CD14-positive monocyte (primary cell): ENCODE measurements around the gene TRIM9. TPM values are rescaled to one million over a fixed set of nuclear protein-coding genes. Genes with fewer than 3 reads are reported as not detected.

Experiments used
- DNase-seq, 3 donors: peaks; one replicate each; pipeline ENCODE4 v3.0.0-alpha.2; 2011 to 2022
- H2AFZ ChIP-seq: 2 replicates; pipeline ENCODE4 v1.6.0; 2012; ENCODE audit warnings: mild to moderate bottlenecking, low read depth, low read length, inconsistent platforms; ENCODE audit not compliant: insufficient read depth, poor library complexity, severe bottlenecking
- H3K27ac ChIP-seq, 2 donors: 1 replicate in 1 of 2; 2 replicates in 1 of 2; pipeline ENCODE4 v1.5.1; 2012 to 2013; ENCODE audit warnings: low read length in 2 of 2, control low read depth in 1 of 2, inconsistent platforms in 1 of 2, low read depth in 1 of 2, mild to moderate bottlenecking in 1 of 2
- H3K27me3 ChIP-seq, 2 donors: one replicate each; pipeline versions ENCODE4 v1.6.0 to v1.6.1; 2011 to 2013; ENCODE audit warnings: low read length in 2 of 2; ENCODE audit not compliant: control insufficient read depth in 2 of 2, insufficient read depth in 2 of 2
- H3K36me3 ChIP-seq, 2 donors: replicated peaks in 1 of 2; 1 replicate in 1 of 2; 2 replicates in 1 of 2; pipeline versions ENCODE4 v1.5.1 to v1.6.1; 2012 to 2013; ENCODE audit warnings: low read length in 2 of 2, control low read depth in 1 of 2, inconsistent platforms in 1 of 2, mild to moderate bottlenecking in 1 of 2; ENCODE audit not compliant: insufficient read depth in 2 of 2, control insufficient read depth in 1 of 2
- H3K4me1 ChIP-seq, 2 donors: 1 replicate in 1 of 2; 2 replicates in 1 of 2; pipeline versions ENCODE4 v1.5.1 to v1.6.1; 2012 to 2013; ENCODE audit warnings: low read length in 2 of 2, control low read depth in 1 of 2, inconsistent platforms in 1 of 2, mild to moderate bottlenecking in 1 of 2, moderate library complexity in 1 of 2; ENCODE audit not compliant: insufficient read depth in 2 of 2, control insufficient read depth in 1 of 2
- H3K4me2 ChIP-seq: replicated peaks from 2 replicates; pipeline ENCODE3; 2012; ENCODE audit warnings: low read length, moderate library complexity, mild to moderate bottlenecking; ENCODE audit not compliant: poor library complexity, severe bottlenecking; ENCODE audit errors: extremely low read depth
- H3K4me3 ChIP-seq, 3 experiments: fragments of 200-600 bp in 1 of 3; sonication (generic) in 1 of 3; replicated peaks in 1 of 3; 1 replicate in 2 of 3; 2 replicates in 1 of 3; pipeline ENCODE4 v1.5.1; 2011 to 2013; ENCODE audit warnings: low read length in 3 of 3, mild to moderate bottlenecking in 3 of 3, control low read depth in 2 of 3, low read depth in 2 of 3, inconsistent platforms in 1 of 3, moderate library complexity in 1 of 3
- H3K79me2 ChIP-seq: 2 replicates; pipeline ENCODE4 v1.6.0; 2012; ENCODE audit warnings: mild to moderate bottlenecking, control low read depth, inconsistent platforms, low read length, moderate library complexity; ENCODE audit not compliant: insufficient read depth
- H3K9ac ChIP-seq: 2 replicates; pipeline ENCODE4 v1.6.0; 2017; ENCODE audit warnings: low read length, mild to moderate bottlenecking; ENCODE audit not compliant: insufficient read depth, poor library complexity, severe bottlenecking
- H3K9me3 ChIP-seq, 2 donors: replicated peaks in 1 of 2; 1 replicate in 1 of 2; 2 replicates in 1 of 2; pipeline versions ENCODE4 v1.5.1 to v1.6.1; 2012 to 2013; ENCODE audit warnings: low read length in 2 of 2, control low read depth in 1 of 2; ENCODE audit not compliant: control insufficient read depth in 1 of 2, insufficient read depth in 1 of 2
- H4K20me1 ChIP-seq: 2 replicates; pipeline ENCODE4 v1.6.0; 2012; ENCODE audit warnings: mild to moderate bottlenecking, low read length, control low read depth, moderate library complexity; ENCODE audit not compliant: insufficient read depth
- H3K27ac Mint-ChIP-seq, 7 donors: one replicate each; pipeline ENCODE4 v1.8.0; 2020; ENCODE audit warnings: mild to moderate bottlenecking in 7 of 7, mixed read lengths in 7 of 7, moderate library complexity in 6 of 7, inconsistent platforms in 2 of 7
- H3K27me3 Mint-ChIP-seq, 3 donors: one replicate each; pipeline ENCODE4 v1.8.0; 2021 to 2022; ENCODE audit warnings: low read depth in 3 of 3, mild to moderate bottlenecking in 3 of 3, mixed read lengths in 3 of 3, moderate library complexity in 3 of 3, inconsistent platforms in 1 of 3
- H3K36me3 Mint-ChIP-seq, 2 donors: one replicate each; pipeline ENCODE4 v1.8.0; 2020; ENCODE audit warnings: mixed read lengths in 2 of 2, inconsistent platforms in 1 of 2, mild to moderate bottlenecking in 1 of 2
- H3K4me1 Mint-ChIP-seq: one replicate; pipeline ENCODE4 v1.8.0; 2020; ENCODE audit warnings: mild to moderate bottlenecking, mixed read lengths
- H3K4me3 Mint-ChIP-seq, 2 donors: one replicate each; pipeline ENCODE4 v1.8.0; 2020; ENCODE audit warnings: mild to moderate bottlenecking in 2 of 2, mixed read lengths in 2 of 2, moderate library complexity in 1 of 2
- H3K9me3 Mint-ChIP-seq, 7 donors: one replicate each; pipeline ENCODE4 v1.8.0; 2020 to 2022; ENCODE audit warnings: mixed read lengths in 7 of 7, mild to moderate bottlenecking in 6 of 7, moderate library complexity in 6 of 7, inconsistent platforms in 2 of 7
- CTCF ChIP-seq: fragments of 200-600 bp; IDR thresholded peaks from one replicate; pipeline ENCODE4 v1.8.0; 2022; ENCODE audit warnings: antibody characterized with exemption, mild to moderate bottlenecking
- WGBS: methylation state at CpG from one replicate; pipeline ENCODE4 v1.1.5; 2013; ENCODE audit warnings: missing lambda C conversion rate; ENCODE audit not compliant: insufficient coverage; 5-methylcytosine and 5-hydroxymethylcytosine counted together
- intact Hi-C, 2 donors: fragments of 100-400 bp; cut with micrococcal nuclease; formaldehyde crosslinking; loops; one replicate each; pipeline versions ENCODE4 v1.15.0 to v1.15.1; 2023
- polyA plus RNA-seq, 3 donors: library from polyadenylated mRNA; depleted of rRNA in 1 of 3; unstranded in 2 of 3; stranded (reverse) in 1 of 3; fragments of 300-500 nt in 2 of 3; fragments of >200 nt in 1 of 3; fragmentation: Illumina TruSeq in 2 of 3; gene quantifications; 1 replicate in 2 of 3; 2 replicates in 1 of 3; pipeline ENCODE4 v1.2.3, GENCODE V29; 2012 to 2021

TRIM9 gene
- polyA plus RNA-seq, 3 donors, result 0.01 TPM; not detected in 2

GRCh38 chr14:50928002-50928635, 166.8 kb downstream of the TRIM9 start:
- Histone ChIP-seq H2AFZ (peak overlapping the region; percentile 25), H4K20me1 (no peaks in the 10 kb centered on the region), H3K4me3 (peak overlapping the region in 1 of 3 experiments; percentile 59), H3K27ac (peak overlapping the region; percentile 88 to 93), H3K4me2 (peak overlapping the region; percentile 61), H3K9me3 (no peaks in the 10 kb centered on the region), H3K4me1 (peaks cover 70 to 73% of the 10 kb centered on the region in 2 donors), H3K27me3 (no peaks in the 10 kb centered on the region), H3K9ac (peak overlapping the region; percentile 30), H3K79me2 (peaks cover 42% of the 10 kb centered on the region), H3K36me3 (peaks cover 35 to 47% of the 10 kb centered on the region in 2 donors)
- 46% methylated on average over 5 of the region's 6 CpGs for WGBS
- H3K4me3 Mint-ChIP-seq, result peak overlapping the region; percentile 31 to 79
- DNase-seq, result peak; percentile 87 to 91 (median 91)
- no peak for TF ChIP-seq CTCF
- H3K27me3 Mint-ChIP-seq, result no peaks in the 10 kb centered on the region
- peaks cover 66% of the 10 kb centered on the region for H3K4me1 Mint-ChIP-seq
- no peaks in the 10 kb centered on the region for H3K9me3 Mint-ChIP-seq
- intact Hi-C loops, result loop anchor here (1.0 to 10.0 kb wide), 4 partner anchors 8 to 113 kb away; no protein-coding TSS in a partner anchor
- peaks cover 31 to 56% of the 10 kb centered on the region in 2 donors for H3K36me3 Mint-ChIP-seq
- peak overlapping the region; percentile 88 to 97 (median 96) for H3K27ac Mint-ChIP-seq

GRCh38 chr14:50926851-50927386, 168.0 kb downstream of the TRIM9 start:
- no peaks in the 10 kb centered on the region for H3K27me3 ChIP-seq
- H3K4me1 ChIP-seq, result peaks cover 58 to 61% of the 10 kb centered on the region in 2 donors

More at GRCh38 chr14:50926851-50927386, 168.0 kb downstream of the TRIM9 start:
- Mint-ChIP-seq H3K4me3 (peak overlapping the region in 1 of 2 donors; percentile 69), H3K9me3 (no peaks in the 10 kb centered on the region), H3K4me1 (peaks cover 54% of the 10 kb centered on the region), H3K27me3 (no peaks in the 10 kb centered on the region), H3K27ac (peak overlapping the region; percentile 88 to 97 (median 96)), H3K36me3 (peaks cover 41 to 58% of the 10 kb centered on the region in 2 donors)
- Histone ChIP-seq H2AFZ (peak overlapping the region; percentile 51), H3K4me2 (peak overlapping the region; percentile 61), H3K9ac (peak overlapping the region; percentile 32), H3K27ac (peak overlapping the region; percentile 88 to 93), H3K4me3 (peak overlapping the region in 2 of 3 experiments; percentile 10 to 59), H4K20me1 (no peaks in the 10 kb centered on the region), H3K36me3 (peaks cover 47 to 55% of the 10 kb centered on the region in 2 donors), H3K9me3 (no peaks in the 10 kb centered on the region), H3K79me2 (peaks cover 42% of the 10 kb centered on the region)
- intact Hi-C loops, result loop anchor here (10.0 kb wide), 2 partner anchors 102 to 112 kb away; no protein-coding TSS in a partner anchor
- WGBS, result 0% methylated on average over 2 of the region's 3 CpGs
- peak; percentile 44 to 70 (median 63) for DNase-seq
- TF ChIP-seq CTCF, result no peak

Other genes with a start within 250 kb of the TRIM9 start
- under 1 TPM in 2 of 3 donors, not detected in 1; 0.45 to 0.54 TPM for gene ABHD12B, start 223.1 kb downstream of the TRIM9 start, polyA plus RNA-seq
- gene PYGL, start 150.6 kb downstream of the TRIM9 start, polyA plus RNA-seq, result 100 to 1,000 TPM; 125 to 184 (median 166) TPM
- gene TMX1, start 145.1 kb upstream of the TRIM9 start, polyA plus RNA-seq, result 10 to 100 TPM in 2 of 3 donors, 1 to 10 TPM in 1; 9.7 to 76.8 (median 62.6) TPM